NCI-H187 (cell line): ENCODE results near the gene RASGRF1.
"Not testable (repeated sequence)": the region's sequence is repeated elsewhere in the genome, so short reads cannot be mapped to it uniquely, and the experiment has no call there.

Experiments used
- DNase-seq, 2 experiments: peaks; one replicate each; lab custom pipeline; 2025; lab: John Stamatoyannopoulos, UW

The RASGRF1 gene

DNA sequence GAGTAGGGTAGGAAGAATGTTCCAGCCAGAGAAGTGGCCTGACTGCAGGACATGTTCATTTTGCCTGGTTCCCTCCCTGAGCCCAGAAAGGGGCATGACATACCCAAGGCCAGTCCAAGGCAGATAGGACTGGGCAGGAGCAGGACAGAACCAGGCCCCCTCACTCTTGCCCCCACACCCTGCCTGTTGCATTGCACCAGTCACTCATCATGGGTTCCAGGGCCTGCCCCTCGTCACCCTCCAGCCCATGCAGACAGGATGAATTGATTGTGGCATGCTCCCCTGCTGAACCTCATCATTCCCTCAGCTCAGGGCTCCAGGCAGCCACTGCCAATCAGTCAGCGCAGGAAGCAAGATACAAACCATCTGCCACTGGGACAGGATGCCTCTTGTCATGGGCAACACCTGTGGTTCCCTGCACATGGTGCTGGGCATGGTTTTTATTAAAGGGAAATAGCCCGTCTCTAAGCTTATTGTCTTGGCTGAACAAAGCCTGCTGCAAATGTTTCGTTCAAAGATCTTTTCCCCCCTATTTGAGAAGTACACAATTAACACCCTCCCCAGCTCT, 48.9 kb downstream of the RASGRF1 start:
- DNase-seq, result no peak

DNA sequence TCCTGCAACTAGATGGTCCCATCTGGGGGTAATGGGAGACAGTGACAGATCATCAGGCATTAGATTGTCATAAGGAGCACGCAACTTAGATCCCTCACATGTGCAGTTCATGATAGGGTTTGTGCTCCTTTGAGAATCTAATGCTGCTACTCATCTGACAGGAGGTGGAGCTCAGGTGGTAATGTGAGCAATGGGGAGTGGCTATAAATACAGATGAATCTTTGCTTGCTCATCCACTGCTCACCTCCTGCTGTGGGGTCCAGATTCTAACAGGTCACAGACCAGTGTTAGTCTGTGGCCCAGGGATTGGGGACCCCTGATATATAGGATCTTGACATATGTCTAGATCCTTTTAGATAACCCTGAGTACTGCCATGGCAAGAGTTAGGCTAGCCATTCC, 52.7 kb downstream of the RASGRF1 start:
- DNase-seq, result no peak

- no peak for DNase-seq
These were observed 54.3 kb downstream of the RASGRF1 start for GRCh38 chr15:79036323-79036722.

- DNase-seq, result no peak
These were observed 54.8 kb downstream of the RASGRF1 start for GRCh38 chr15:79035814-79036213.

- no peak for DNase-seq
These were observed 55.4 kb downstream of the RASGRF1 start for GRCh38 chr15:79035111-79035601.

DNA sequence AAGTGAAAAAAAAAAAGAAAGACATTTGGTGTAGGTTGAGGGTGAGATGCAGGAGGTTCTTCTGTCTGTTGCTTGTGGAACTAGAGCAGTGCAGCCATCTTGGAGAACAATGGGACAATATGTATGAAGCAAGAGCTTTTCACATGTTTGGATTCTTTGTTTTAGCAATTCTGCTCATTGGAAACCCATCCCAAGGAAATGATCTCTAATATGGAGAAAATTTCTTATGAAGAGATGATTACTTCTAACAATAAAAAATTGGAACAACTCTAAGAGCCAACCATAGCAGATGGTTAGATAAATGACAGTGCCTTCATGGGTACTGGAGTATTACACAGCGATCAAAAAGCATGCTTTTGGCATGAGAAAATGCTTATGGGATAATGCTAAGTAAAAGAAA, 56.3 kb downstream of the RASGRF1 start:
- DNase-seq, result no peak

GRCh38 chr15:79032656-79033055, 57.9 kb downstream of the RASGRF1 start:
- DNase-seq, result no peak

DNA sequence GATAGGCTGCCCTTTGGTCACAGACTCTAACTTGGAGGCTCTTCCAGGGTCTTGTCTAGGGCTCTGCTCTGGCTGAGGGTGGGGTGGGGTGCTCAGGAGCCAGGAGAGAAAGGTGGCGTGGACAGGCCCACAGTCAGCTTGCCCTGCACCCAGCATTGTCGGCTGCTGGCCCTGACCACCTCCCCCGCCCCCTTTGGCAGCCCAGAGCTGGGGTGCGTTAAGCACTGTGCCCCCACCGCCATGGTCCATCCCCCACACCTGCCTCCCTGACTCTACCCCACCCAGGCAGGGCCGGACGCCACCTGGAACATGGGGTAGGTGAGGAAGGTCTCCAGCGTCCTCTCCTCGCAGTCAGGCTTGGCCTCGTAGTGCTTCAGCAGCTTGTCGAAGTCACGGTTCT, 58.8 kb downstream of the RASGRF1 start:
- DNase-seq, result no peak

DNA sequence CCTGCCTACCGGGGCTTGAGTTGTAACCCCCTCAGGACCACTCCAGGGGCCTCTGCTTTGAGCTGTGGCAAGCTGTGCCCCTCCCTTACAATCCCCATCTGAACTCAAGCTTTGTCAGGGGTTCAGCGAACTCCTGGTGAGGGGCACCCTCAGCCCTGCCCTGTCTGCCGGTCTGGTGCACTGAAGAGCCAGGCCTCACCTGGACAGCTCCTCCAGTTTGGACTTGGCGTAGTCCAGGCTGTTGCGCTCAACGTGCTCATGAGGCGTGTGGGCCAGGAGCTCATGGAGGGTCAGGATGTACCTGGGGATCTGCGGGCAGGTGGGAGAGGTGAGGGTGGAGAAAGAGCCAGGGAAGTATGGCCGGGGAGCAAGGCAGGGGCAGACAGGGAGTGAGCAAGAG, 59.4 kb downstream of the RASGRF1 start:
- DNase-seq, result no peak

DNA sequence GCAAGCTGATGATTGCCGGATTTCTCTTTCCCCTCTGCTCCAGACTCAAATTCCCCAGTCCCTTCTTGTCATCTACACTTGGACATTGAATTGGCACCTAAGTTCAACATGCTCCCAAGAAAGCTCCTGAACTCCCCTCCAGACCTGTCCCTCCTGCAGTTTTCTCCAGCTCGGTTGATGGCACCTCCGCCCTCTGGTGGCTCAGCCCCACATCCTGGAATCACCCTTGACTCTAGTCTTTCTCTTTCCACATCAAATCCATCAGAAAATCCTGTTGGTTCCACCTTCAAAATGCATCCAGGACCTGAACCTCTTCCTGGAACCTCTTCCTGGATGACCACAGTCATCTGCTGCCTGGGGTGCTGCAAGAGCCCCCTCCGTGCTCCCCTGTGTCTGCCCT, 60.1 kb downstream of the RASGRF1 start:
- no peak for DNase-seq

DNA sequence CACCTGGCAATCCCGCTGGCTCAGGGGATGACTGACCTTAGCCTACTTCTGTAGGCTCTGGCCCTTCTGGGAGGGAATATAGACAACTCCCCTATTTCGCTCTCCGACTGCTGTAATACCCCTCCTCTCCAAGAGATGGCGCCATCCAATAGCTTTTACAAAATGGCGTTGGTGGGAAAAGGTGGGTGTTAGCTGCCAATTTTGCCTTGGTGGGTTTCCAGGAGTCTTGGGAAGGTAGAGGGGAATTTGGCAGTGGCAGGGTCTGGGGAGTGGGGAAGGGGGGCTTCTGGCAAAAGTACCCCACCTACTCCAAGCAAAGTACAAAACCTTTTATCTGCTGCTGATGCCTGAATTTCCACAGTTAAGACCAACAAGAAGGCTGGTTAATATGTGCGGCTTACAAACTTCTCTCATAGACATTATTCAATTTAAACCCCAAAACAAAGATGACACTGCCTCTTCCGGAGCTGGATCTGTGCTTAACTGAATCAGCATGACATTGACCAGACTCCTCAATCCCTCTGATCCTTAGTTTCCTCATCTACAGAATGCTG, 62.1 kb downstream of the RASGRF1 start:
- DNase-seq, result no peak

GRCh38 chr15:79027532-79028410, 62.8 kb downstream of the RASGRF1 start:
- DNase-seq, result no peak

- no peak for DNase-seq
These were observed 64.8 kb downstream of the RASGRF1 start for GRCh38 chr15:79025802-79026201.

- DNase-seq, result no peak
These were observed 65.4 kb downstream of the RASGRF1 start for GRCh38 chr15:79025201-79025600.

DNA sequence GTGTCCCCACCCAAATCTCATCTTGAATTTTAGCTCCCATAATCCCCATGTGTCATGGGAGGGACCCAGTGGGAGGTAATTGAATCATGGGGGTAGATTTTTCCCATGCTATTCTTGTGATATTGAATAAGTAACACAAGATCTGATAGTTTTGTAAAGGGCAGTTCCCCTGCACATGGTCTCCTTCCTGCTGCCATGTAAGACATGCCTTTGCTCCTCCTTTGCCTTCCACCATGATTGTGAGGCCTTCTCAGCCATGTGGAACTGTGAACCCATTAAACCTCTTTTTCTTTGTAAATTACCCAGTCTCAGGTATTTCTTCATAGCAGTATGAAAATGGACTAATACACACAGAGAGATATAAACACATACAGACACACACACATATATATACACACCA, 66.1 kb downstream of the RASGRF1 start:
- not testable (repeated sequence) for DNase-seq

GRCh38 chr15:79023918-79024317, 66.7 kb downstream of the RASGRF1 start:
- DNase-seq, result no peak

GRCh38 chr15:79023546-79023890, 67.1 kb downstream of the RASGRF1 start:
- DNase-seq, result no peak

DNA sequence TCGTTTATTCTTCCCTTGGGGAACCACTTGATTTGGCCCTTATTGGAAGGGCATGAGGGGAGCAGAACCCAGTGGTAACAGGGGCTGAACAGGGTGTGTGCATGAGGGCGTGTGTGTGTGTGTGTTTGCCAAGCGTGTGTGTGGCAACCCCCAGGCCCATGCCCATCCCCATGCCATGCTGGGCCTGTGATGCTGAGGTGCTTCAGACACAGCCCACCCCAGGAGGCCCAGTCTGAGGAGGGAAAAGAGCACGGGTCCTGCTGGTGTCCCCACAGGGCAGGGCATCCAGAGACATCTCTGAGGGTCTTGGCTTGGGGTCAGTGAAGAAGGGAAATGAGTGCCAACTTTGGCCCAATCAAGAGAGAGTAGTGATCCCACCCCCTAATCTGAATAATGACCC, 71.6 kb downstream of the RASGRF1 start:
- no peak for DNase-seq

DNA sequence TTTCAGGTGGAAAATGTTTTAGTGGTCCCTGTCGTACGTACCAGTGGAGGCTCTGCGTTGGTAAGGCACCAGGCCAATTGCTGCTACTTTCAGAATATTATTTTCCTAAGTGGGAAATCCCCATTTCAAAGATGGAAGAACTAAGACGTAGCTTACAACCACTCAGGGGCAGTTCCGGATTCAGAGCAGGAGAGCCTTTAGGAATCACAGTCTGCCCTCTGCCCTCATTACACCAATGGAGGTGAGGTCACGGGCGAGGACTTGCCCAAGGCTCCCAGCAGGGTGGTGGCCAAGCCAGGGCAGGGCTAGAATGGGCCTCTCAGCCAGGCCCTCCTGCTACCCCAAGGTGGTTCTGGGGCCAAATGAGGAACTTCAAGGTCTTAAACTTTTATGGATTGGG, 72.6 kb downstream of the RASGRF1 start:
- no peak for DNase-seq

DNA sequence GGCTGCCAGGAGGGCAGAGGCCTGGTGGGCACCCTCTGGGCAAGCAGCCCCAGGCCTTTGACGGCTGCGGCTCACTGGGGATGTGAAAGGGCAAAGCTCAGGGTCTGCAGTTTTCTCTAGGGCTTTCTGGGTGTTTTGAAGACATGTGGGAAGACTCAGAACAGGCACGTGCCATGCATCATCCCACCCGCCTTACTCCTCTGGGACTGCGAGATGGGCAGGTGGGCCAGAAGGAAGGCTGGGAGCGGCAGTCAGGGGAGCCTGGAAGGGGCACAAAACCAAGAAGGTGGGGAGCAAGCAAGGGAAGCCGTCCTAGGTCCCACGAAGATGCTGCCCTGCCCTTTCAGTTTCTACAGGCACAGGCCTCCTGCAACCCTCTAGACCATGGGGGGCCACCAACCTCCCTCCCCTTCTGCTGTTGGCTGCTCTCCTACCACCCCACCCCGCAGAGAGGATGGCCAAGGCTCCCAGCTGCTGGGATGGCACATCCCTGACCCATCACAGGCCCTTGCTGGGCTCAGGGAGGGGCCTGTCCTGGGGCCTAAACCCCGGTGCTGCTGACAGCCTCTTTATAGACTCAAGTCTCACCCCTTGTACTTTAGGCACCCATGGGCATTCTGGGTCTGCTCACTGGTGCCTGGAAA, 73.9 kb downstream of the RASGRF1 start:
- no peak for DNase-seq

DNA sequence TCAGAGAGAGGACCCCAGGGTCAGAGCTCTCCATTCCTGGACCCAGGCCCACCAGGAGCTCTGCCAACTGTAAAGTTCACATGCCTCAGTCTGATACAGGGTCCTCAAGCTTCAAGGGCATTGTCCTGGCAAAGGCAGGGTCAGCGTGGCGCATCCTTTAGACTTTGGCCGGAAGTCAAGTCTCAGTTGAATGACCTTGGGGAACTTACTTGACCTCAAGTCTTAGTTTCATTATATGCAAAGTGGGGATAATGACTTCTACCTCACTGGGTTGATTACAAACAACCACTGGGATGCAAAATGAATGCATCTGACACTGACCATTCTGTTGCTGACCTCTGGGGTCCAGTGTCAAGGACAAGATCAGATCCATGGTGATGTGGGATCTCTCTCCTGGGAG, 75.2 kb downstream of the RASGRF1 start:
- DNase-seq, result no peak

DNA sequence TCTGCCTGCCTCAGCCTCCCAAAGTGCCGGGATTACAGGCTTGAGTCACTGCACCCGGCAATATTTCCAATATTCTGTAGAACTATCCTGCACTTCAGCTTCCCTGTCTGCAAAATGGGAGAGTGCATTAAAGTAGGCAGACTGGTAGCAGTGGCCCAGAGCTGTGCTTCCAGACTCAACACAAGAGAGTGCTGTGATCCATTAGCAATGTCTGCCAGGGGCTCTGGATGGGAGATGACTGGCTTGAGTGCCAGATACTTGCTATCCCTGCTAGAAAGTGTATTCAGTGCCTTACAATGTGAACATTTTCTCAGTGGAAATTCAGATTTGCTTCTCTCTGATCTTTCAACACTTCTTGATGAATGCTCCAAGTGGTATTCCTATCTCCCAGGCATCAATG, 80.3 kb downstream of the RASGRF1 start:
- DNase-seq, result no peak

- DNase-seq, result no peak
These were observed 81.2 kb downstream of the RASGRF1 start for GRCh38 chr15:79009379-79009778.
